AG09309 (cell line): ENCODE measurements around the gene MSANTD1.

Experiments used
- DNase-seq: peaks from one replicate; pipeline ENCODE4 v3.0.0-alpha.2; 2010; ENCODE audit warnings: low read depth
- H3K4me3 ChIP-seq: 2 replicates; pipeline ENCODE4 v1.5.1; 2011; ENCODE audit warnings: mild to moderate bottlenecking, low read depth, low read length, moderate library complexity; ENCODE audit not compliant: control insufficient read depth
- CTCF ChIP-seq: IDR thresholded peaks from 2 replicates; pipeline ENCODE4 v1.5.1; 2011; ENCODE audit warnings: mild to moderate bottlenecking, low read depth, low read length, inconsistent platforms; ENCODE audit not compliant: insufficient read depth, control insufficient read depth; ENCODE audit errors: missing control alignments

MSANTD1 gene

GRCh38 chr4:3255611-3256186 lies 6.7 kb downstream of the MSANTD1 start:
- DNase-seq = no peak
- no peak overlapping the region for H3K4me3 ChIP-seq
- no peak for TF ChIP-seq CTCF

- TF ChIP-seq CTCF = no peak
- no peak overlapping the region for H3K4me3 ChIP-seq
- DNase-seq = no peak
Observed at GRCh38 chr4:3256230-3257102, 7.5 kb downstream of the MSANTD1 start.

- no peak for TF ChIP-seq CTCF
- no peak for DNase-seq
- H3K4me3 ChIP-seq = no peak overlapping the region
Observed at GRCh38 chr4:3257103-3257555, 8.2 kb downstream of the MSANTD1 start.

- DNase-seq = peak; percentile 16
Observed at GRCh38 chr4:3257556-3258482, 8.9 kb downstream of the MSANTD1 start.

GRCh38 chr4:3261411-3262207 lies 12.7 kb downstream of the MSANTD1 start:
- DNase-seq = no peak
- no peak for TF ChIP-seq CTCF
- no peak overlapping the region for H3K4me3 ChIP-seq

More at GRCh38 chr4:3257556-3258482, 8.9 kb downstream of the MSANTD1 start:
- no peak for TF ChIP-seq CTCF
- no peak overlapping the region for H3K4me3 ChIP-seq
